Spleen (tissue), 7 donors: ENCODE measurements around the gene CTSE.
"Not testable (repeated sequence)": the region's sequence is repeated elsewhere in the genome, so short reads cannot be mapped to it uniquely, and the experiment has no call there.

ENCODE experiments used
- POLR2A ChIP-seq, 3 donors: fragments of 450-650 bp; IDR thresholded peaks; one replicate each; pipeline ENCODE4 v1.5.1; 2017; ENCODE audit warnings: antibody characterized with exemption in 3 of 3, mild to moderate bottlenecking in 1 of 3
- TF ChIP-seq, protein P1 (sequence below), 11 experiments: fragments of 200-600 bp in 7 of 11; fragments of 450-650 bp in 4 of 11; sonication (generic) in 4 of 11; IDR thresholded peaks in 8 of 11; conservative IDR thresholded peaks in 3 of 11; 1 replicate in 7 of 11; 2 replicates in 4 of 11; pipeline versions ENCODE4 v1.4.0 to v1.8.0; 2016 to 2021; ENCODE audit warnings: antibody characterized with exemption in 11 of 11, inconsistent platforms in 4 of 11, mild to moderate bottlenecking in 1 of 11
- donor health status: DM: no; HTN: no; CAD: no; lungs with moderate emphysema.
- donor health status: DM: no; HTN: no; CAD: no.
- donor health status: DM: no; HTN: no; CAD: no.

DNA sequence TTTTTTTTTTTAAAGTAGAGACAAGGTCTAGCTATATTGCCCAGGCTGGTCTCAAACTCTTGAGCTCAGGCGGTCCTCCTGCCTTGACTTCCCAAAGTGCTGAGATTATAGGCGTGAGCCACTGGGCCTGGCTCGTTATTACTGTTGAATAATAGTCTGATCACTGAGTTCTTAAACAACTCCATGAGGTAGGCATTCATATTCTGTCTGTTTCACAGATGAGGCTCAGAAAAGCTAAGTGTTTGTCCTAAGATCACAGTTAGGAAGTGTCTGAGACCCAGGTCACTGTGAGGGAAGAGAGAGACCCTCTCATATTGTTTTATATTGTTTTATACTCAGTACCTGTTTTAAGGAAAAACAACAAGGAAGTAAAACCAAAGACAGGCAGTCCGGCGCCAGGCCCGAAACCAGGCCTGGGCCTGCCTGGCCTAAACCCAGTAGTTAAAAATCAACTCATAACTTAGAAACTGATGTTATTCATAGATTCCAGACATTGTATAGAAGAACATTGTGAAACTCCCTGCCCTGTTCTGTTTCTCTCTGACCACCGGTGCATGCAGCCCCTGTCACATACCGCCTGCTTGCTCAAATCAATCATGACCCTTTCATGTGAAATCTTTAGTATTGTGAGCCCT lies 28.7 kb upstream of the CTSE start:
- TF ChIP-seq POLR2A (IDR thresholded peaks at IDR 0.05): not testable (repeated sequence)
- TF ChIP-seq, protein P1, sequence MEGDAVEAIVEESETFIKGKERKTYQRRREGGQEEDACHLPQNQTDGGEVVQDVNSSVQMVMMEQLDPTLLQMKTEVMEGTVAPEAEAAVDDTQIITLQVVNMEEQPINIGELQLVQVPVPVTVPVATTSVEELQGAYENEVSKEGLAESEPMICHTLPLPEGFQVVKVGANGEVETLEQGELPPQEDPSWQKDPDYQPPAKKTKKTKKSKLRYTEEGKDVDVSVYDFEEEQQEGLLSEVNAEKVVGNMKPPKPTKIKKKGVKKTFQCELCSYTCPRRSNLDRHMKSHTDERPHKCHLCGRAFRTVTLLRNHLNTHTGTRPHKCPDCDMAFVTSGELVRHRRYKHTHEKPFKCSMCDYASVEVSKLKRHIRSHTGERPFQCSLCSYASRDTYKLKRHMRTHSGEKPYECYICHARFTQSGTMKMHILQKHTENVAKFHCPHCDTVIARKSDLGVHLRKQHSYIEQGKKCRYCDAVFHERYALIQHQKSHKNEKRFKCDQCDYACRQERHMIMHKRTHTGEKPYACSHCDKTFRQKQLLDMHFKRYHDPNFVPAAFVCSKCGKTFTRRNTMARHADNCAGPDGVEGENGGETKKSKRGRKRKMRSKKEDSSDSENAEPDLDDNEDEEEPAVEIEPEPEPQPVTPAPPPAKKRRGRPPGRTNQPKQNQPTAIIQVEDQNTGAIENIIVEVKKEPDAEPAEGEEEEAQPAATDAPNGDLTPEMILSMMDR (IDR thresholded peaks at IDR 0.05 in 8 of 11, conservative IDR thresholded peaks at IDR 0.05 in 3 of 11): not testable (repeated sequence)
